GM18517 (cell line): Measurements from ENCODE around the gene TRIM73.
A peak's percentile ranks its signal among the peaks of the same experiment; 100 is the strongest.
"Not testable (repeated sequence)": the region's sequence is repeated elsewhere in the genome, so short reads cannot be mapped to it uniquely, and the experiment has no call there.

Experiments used
- ATAC-seq: cut with Tn5 transposase; IDR thresholded peaks from one replicate; pipeline ENCODE4 v1.9.1; 2021; ENCODE audit warnings: mild to moderate bottlenecking, moderate library complexity; ENCODE audit not compliant: unreplicated experiment

The TRIM73 gene

DNA sequence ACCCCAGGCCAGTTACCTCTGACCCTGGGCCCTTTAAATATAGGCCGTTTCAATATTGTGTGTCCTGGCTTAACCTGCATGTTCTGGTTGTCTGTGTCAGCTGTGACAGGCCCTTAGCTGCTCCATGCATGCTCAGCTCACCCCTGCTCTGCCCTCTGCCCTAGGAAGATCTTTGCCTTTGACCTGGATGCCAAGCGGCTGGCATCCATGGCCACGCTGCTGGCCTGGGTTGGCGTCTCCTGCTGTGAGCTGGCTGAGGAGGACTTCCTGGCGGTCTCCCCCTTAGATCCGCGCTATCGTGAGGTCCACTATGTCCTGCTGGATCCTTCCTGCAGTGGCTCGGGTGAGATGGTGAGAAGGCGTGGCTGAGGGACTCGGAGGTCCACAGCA, 20.0 kb downstream of the TRIM73 start:
- ATAC-seq, result not testable (repeated sequence)

- ATAC-seq, result not testable (repeated sequence)
Observed at GRCh38 chr7:75415829-75416373, 20.5 kb downstream of the TRIM73 start.

- not testable (repeated sequence) for ATAC-seq
Observed at GRCh38 chr7:75416787-75417186, 21.4 kb downstream of the TRIM73 start.

DNA sequence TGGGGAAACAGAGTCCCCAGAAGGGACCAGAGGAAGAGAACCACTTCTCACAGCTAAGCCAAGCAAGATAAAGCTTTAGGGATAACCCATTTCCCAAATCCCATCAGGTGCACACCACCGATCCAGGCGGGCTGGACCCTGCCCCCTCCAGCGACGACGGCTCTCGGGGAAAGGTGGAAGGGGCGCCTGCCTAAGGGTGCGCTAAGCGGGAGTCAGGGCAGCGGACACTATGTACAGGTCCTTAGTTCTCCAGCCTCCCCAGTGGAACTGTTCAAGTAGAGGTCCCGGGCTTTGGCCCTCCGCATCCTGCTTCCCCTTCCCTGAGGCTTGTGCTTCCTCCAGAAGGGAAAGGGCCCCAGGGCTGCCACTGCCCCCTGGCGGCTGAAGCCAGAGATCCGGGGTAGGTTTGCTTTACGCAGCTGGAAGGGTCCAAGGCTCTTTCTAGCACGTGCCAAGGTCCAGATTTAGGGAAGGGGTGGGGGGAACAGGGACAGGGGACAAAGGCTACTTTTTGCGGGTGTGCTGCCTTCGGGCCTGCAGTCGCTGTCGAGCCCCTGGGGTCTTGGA, 22.9 kb downstream of the TRIM73 start:
- ATAC-seq, result not testable (repeated sequence)

GRCh38 chr7:75419210-75419609, 23.8 kb downstream of the TRIM73 start:
- ATAC-seq, result not testable (repeated sequence)

DNA sequence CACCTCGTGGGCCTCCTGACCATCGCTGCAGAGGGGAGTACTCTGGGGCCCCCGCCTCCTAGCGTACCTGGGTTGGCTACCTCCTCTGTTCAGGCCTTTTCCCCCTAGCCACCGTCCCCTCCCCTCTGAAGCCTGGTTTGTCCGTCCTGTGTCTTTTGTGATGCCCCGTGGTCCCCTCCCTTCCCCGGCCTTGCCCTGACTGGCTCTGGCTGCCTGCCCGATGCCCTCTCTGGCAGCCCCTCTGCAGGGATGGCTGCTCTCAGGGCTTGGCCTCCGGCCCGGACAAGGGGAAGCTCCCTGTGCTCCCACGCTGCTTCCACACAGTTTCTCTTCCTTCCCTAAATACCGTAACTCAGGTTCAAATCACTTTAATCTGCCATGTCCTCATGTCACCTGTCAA, 24.3 kb downstream of the TRIM73 start:
- not testable (repeated sequence) for ATAC-seq

DNA sequence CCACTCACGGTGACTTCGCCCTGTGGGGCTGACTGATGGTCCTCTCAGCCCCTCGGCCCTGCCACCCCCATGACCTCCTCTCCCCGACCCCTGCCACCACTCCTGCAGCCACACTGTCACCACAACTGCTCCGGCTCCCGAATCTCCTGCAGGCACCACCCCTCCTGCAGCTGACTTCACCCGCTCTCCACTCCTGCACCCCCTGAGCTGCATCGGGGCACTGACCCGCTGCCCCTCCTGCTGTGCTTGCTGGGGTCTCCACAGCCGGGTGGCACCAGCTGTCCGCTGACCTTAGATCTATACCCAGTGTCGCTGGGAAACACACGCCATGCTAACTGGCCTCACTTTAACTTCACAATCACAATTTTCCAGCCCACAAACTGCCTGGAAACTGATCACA, 24.7 kb downstream of the TRIM73 start:
- ATAC-seq, result not testable (repeated sequence)

DNA sequence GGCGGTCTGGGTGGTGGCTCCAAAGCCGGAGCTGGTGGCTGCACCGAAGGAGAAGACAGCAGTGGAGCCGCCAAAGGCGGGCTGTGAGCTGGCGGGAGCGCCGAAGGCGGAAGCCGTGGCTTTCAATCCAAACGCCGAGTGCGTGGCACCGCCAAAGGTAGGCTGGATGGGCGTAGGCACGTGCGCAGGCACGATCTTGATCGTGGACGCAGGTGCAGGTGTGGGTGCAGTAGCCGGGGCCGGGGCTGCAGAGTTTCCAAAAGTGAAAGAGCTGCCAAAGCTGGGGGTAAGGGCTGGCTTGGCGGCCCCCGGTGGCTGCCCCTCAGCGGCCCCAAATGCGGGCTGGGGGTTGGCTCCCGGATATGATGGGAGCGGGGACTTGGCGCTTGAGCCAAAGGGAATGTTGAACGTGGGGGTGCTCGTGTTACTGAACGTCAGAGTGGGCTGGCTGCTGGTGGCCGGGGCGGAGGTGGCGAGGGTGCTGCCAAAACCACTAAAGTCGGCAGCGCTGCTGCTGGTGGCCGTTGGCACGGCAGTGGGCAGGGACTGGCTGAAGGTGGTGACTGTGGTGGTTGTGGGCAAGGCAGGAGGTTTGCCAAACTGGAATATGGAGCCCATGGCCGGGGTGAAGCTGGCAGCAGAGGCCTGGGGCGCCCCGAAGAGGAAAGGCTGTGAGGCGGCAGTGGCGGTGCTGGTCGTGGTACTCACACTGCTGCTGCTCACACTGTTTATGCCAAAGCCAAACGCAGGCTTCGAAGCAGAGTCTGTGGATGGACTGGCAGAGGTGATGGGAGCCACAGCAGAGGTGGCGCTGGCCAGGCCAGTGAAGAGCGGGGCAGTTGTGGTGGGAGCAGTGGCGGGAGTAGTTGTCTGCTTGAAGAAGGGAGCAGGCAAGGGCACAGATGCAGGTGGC, 26.6 kb downstream of the TRIM73 start:
- not testable (repeated sequence) for ATAC-seq

DNA sequence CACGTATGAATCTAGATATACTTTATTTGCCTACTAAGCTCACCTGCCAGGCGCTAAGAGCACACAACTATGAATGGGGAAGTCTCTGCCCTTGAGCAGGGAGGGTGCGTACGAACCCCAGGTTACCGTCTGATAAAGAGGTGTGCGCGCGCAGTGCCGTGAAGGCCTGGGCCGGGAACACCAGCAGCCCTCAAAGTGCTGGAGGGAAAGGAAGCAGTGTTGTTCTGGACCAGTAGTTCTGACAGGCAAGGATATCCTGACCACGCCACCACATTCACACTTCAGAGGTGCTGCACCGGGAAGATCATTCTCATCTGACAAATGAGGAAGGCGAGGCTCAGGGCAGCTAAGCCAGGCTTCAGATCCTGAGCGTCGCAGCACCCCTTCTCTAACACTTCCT, 28.1 kb downstream of the TRIM73 start:
- not testable (repeated sequence) for ATAC-seq

DNA sequence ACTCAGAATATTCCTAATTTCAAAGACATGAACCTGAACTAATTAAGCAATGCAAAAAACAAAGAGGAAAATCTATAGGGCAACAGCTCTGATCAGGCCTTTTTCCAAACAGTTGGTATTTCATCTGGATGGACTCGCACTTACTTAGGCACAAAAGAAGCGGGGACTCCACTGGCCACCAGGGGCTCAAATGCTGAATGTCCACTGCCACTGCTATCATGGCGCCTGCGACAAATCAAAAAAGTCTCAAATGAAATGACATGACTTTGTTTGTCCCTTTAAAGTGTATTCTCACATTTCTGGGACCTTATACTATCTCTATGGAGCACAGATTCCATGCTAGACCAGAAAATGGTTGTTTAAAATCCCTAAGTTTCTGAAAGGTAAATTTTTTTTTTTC, 43.6 kb downstream of the TRIM73 start:
- not testable (repeated sequence) for ATAC-seq

DNA sequence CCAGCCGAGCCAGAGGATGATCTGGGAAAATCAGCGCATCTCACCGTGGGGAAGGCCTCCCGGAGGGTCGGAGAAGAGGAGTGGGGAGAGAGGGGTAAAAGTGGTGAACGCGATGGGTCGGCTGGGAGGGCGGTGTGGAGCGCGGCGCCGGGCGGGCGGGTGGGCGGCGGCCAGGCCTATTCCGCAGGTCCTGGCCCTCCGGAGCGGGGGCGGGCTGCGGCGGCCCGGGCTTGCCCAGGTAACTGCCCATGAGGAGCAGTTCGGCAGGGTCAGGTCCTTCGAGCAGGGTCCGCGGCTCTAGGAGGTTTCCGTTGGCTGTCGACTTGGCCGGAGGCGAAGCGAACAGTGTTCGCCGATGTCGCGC, 46.7 kb downstream of the TRIM73 start:
- ATAC-seq, result not testable (repeated sequence)

DNA sequence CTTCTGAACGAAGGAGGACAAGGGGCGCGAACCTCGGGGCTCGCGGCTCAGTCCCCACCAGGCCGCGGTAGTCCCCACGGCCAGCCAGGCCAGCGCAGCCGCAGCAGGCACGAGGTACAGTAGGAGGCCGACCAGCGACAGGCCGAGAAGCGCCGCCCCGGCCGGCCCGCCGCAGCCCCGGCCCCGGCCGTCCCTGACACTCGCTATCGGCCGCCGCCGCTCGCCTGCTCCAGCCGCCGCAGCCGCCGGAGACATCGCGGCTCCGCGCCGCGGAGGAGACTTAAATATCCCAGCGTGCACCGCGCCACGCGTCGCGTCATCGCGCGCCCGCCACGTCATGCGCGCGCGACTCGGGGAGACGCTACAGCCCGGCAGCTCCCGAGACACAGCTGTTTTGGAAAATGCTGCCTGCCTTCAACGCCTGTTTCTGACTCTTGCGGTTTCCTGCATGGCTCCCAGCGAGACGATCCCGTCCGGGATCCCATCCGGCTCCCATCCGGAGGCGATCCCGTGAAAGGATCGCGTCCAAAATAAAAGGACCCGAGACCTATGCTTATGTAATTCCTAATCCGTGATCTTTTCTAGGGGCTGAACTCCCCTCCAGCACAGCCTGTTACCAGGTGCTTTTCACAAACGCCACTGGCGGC, 47.2 kb downstream of the TRIM73 start:
- peak; percentile 69 for ATAC-seq

GRCh38 chr7:75449946-75450345, 54.5 kb downstream of the TRIM73 start:
- ATAC-seq, result not testable (repeated sequence)

DNA sequence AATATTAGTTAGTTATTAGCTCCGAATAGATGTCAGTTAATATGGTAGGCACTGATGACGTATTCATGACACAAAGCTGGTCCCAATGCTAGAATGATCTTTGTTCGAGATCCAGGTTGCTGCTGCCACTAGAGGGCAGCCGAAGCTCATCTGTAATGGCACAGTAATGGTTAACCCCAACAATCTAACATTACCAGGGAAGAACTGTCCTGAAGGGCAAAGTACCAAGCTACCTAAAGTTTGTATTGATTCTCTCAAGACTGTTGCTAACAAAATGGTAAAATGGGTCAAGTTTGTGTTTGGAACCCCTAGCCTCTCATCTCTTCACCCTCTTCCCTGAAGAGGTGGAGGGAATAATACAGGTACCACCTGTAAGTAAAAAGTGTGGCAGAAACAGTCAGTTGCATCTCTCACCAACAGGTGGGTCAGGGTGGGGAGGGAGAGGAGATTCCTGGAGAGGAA, 57.1 kb downstream of the TRIM73 start:
- ATAC-seq, result peak; percentile 89
